Measurements from ENCODE around the gene MAN2B1.

DNA sequence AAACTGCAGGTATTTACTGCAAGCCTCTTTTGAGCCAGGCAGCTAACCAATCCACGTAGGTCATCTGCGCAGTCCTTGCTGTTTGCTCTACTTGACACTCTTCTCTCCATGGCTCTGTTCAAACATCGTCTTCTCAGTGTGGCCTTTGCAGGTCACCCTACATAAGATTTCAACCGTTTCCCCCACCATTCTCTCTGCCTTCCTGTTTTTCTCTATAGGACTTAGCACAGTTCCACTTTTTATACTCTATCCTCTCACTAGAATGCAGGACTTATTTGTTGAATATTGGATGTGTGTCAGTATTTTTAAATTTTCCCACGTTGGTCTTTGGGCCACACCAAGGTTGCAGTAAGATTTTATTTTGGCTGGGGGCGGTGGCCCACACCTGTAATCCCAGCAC lies 31.6 kb upstream of the MAN2B1 start:
- TF ChIP-seq, protein P1, sequence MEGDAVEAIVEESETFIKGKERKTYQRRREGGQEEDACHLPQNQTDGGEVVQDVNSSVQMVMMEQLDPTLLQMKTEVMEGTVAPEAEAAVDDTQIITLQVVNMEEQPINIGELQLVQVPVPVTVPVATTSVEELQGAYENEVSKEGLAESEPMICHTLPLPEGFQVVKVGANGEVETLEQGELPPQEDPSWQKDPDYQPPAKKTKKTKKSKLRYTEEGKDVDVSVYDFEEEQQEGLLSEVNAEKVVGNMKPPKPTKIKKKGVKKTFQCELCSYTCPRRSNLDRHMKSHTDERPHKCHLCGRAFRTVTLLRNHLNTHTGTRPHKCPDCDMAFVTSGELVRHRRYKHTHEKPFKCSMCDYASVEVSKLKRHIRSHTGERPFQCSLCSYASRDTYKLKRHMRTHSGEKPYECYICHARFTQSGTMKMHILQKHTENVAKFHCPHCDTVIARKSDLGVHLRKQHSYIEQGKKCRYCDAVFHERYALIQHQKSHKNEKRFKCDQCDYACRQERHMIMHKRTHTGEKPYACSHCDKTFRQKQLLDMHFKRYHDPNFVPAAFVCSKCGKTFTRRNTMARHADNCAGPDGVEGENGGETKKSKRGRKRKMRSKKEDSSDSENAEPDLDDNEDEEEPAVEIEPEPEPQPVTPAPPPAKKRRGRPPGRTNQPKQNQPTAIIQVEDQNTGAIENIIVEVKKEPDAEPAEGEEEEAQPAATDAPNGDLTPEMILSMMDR (IDR thresholded peaks at IDR 0.05), result no peak
- TF ChIP-seq POLR2A (IDR thresholded peaks at IDR 0.05), result no peak
